OCI-LY1 (cell line): ENCODE results near the gene AK4.

Experiments used
- EZH2 ChIP-seq: fragments of 200-600 bp; sonication (generic), shearing (Covaris generic); IDR thresholded peaks from 2 replicates; pipeline ENCODE4 v1.8.0; 2017; ENCODE audit warnings: borderline replicate concordance, mixed run types, mild to moderate bottlenecking, antibody characterized with exemption, low read length, moderate library complexity, mixed read lengths
- TF ChIP-seq, protein P1 (sequence below): fragments of 200-600 bp; sonication (generic), shearing (Covaris generic); IDR thresholded peaks from 2 replicates; pipeline ENCODE4 v1.5.1; 2017; ENCODE audit warnings: mild to moderate bottlenecking, antibody characterized with exemption, low read length, moderate library complexity, mixed read lengths

DNA sequence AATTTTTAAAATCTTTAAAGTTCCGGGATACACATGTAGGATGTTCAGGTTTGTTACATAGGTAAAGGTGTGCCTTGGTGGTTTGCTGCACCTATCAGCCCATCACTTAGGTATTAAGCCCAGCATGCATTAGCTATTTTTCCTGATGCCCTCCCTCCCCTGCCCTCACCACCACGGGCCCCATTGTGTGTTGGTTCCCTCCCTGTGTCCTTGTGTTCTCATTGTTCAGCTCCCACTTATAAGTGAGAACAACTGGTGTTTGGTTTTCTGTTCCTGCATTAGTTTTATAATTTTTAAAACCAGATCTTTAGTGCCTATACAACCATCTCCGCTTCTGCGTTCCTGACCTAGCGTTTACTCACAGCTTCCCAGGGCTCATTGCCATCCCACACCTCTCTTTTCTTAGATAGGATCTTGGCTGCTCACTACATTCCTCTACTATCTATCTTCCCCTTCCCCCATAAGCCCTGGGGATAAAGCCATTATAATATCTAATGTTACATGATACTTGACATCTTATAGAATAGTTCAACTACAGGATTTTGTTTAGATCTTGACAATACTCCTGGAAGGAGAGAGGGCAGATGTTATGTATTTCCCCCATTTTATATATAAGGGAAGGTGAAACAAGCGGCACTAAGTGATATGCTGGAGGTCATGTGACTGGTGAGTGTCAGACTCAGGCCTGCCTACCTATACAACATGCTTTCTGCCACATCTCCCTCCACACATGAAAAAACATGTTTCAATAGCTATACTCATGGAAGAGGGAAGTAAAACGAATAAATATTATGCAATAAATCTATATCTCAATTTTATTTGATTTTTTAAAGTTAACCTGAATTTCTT lies 109.1 kb downstream of the AK4 start:
- TF ChIP-seq, protein P1, sequence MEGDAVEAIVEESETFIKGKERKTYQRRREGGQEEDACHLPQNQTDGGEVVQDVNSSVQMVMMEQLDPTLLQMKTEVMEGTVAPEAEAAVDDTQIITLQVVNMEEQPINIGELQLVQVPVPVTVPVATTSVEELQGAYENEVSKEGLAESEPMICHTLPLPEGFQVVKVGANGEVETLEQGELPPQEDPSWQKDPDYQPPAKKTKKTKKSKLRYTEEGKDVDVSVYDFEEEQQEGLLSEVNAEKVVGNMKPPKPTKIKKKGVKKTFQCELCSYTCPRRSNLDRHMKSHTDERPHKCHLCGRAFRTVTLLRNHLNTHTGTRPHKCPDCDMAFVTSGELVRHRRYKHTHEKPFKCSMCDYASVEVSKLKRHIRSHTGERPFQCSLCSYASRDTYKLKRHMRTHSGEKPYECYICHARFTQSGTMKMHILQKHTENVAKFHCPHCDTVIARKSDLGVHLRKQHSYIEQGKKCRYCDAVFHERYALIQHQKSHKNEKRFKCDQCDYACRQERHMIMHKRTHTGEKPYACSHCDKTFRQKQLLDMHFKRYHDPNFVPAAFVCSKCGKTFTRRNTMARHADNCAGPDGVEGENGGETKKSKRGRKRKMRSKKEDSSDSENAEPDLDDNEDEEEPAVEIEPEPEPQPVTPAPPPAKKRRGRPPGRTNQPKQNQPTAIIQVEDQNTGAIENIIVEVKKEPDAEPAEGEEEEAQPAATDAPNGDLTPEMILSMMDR: no peak
- no peak for TF ChIP-seq EZH2
